SW 1271 (cell line): Measurements from ENCODE around the gene YKT6.

Source experiments
- DNase-seq, 2 experiments: peaks; one replicate each; lab custom pipeline; 2025; lab: John Stamatoyannopoulos, UW

YKT6 gene

DNA sequence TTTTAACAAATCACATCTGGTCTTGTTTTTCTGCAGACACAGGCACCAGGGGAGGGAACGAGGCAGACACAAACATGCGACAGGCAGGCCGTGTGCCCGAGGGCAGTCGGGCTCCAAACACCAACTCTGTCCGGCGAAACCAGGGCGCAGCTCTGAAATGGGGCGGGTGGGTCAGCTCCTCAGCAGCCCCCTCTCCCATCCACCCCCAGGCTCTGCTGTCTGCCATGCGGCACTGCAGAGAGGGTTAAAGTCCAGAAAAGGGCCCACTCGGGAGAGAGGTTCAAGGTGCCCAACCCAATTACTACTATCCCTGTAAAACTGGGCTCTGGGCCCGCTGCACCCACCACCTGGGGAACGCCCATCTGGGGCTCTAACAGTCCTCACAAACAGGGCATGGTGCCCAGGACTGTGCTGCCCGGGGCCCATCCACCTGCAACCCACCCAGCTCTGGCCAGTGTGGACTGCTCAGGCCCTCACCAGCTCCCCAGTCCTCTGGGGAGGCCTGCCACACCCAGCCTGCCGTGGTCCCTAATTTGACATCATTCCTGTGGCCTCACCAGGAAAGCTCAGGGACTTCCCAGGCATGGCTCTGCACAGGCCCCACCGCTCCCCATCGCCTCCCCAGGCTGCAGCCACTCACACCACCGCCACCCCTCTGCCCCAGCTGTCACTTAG, 18.7 kb downstream of the YKT6 start:
- DNase-seq, result no peak

DNA sequence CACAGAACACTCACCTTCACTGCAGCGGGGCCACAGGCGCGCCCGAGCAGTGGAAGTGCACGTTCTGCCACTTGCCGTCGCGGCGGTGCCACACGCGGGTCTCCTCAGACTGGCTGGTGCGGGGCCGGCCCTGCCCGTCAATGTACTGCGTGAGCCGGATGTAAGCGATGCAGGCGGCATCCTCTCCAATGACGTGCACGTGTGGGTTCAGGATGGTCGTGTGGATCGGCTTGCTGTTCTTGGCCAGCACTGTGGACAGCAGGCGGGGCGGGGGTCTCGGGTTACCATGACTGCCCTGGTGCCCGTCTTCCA, 19.2 kb downstream of the YKT6 start:
- DNase-seq, result no peak

DNA sequence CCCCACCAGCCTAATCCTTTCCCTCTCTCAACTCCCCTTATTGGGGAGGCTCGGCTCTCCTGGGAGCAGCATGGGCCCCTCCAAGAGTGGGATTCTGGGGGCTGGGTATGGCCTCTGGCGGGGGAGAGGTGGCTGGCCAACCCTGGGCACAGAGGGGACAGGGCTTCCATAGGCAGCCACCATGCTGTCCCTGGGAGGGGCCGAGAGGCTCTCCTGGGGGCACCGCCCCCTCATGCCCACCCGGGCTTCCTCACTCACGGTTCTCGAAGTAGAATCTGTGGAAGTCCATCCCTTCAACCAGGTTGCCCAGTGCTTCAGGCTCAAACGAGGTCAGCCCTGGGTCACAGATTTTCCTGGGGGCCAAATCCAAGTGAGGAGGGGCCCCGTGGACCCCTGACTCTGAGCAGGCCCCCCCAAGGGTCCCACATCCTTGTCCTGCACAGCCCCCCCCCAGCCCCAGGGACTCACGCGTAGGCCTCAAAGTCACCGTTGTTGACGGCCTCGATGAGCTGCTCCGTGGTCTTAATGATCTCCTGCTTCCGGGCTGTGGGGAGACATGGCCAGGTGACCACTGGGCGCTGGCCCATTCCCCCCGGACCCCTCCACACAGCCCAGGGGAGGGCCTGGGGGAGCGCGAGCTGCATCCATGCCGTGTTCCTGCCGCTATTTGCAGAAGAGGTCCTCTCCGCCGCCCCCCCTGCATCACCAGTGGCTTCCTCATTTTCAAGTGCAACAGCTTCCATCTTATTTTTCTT, 19.8 kb downstream of the YKT6 start:
- DNase-seq, result no peak

DNA sequence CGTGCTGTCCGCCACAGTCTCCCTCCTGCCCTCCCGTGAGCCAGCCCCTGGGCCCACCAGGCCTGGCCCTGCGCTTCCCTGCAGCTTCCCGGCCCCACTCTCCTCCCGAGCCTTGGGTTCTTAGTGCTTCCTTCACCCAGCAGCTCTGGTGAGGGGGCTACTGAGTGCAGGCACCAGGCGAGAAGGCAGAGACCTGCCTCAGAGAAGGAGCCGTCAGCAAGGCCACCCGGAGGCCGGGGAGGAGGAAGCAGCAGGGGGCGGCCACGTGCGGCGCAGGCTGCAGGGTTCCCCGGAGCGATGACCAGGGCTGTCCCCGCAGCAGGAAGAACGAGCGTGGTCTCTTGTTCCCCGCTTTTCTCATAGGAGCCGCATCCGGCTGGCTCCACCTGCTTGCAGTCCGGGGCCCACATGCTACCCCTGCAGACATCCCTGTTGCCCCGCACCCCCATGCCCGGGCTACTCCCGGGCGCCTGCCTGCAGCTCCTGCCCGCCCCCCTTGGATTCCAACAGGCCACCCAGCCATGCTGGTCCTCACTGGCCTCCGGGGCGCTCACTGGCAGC, 20.5 kb downstream of the YKT6 start:
- no peak for DNase-seq

DNA sequence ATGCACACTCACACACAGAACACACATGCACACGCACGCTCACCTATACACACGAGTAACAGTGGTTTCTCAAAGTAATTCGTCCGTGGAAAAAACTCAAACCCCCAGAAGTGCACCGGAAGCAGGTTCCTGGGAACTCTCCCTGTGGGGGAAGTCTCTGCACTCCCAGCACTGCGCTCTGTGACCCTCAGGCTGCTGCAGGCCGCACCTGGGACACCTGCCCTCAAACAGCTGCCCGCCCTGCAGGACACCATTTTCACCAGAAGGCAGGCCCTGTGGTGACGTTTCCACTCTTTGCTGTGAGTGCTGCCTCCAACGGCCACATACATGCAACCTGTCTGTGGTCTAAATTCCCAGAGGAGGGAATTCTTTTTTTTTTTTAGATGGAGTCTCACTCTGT, 21.3 kb downstream of the YKT6 start:
- DNase-seq, result no peak

DNA sequence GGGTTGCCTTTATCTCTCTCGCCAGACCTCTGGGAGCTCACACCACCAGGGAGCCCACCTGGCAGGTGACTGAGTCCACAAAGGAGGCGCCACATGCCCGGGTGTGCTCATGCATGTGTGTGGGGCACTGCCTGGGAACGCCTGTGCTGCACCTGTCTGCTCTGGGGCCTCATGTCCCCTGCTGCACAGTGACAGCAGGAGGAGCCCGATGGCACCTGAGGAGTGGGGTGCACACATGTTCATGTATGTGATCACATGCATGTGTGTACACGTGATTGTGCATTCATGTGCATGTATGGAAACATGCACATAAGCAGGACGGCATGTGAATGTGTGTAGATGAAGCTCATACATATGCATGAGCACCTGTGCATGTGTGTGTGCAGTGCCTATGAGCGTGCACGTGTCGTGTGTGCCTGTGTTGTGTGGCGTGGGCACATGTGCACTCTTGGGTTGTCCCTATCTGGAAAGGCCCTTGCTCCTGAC, 22.0 kb downstream of the YKT6 start:
- no peak for DNase-seq

DNA sequence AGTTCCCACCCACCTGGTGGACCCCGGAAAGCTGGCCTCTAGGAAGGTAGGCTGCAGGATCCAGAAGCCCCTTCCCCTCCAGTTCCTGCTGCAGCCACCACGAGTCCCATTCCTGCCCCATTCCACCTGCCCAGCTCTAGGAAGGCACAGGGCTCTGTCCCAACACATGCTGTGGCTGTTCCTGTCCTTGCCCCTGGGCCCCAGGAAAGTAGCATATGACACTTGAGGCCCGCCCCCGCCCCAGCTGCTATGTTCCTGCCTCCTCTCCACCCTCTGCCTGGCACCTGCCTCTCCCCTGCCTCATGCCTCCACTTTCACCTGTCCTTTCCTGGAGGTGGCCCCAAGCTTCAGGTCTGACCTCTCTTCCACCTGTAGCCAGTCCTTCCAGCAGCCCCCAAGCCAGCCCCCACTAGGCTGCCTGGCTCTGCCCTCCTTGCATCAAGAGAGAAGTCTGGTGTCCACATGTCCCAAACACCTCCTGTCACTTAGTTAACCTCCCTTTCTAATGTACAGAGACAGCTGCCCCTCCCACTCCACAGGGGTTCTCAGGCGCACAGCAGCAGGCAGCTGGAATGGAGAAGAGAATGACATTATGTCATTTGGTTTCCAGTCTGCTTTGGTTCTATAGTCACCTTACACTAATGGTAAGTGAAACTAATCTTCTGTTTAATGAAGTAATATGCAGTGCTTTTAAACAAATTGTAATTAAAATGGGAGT, 22.7 kb downstream of the YKT6 start:
- no peak for DNase-seq

DNA sequence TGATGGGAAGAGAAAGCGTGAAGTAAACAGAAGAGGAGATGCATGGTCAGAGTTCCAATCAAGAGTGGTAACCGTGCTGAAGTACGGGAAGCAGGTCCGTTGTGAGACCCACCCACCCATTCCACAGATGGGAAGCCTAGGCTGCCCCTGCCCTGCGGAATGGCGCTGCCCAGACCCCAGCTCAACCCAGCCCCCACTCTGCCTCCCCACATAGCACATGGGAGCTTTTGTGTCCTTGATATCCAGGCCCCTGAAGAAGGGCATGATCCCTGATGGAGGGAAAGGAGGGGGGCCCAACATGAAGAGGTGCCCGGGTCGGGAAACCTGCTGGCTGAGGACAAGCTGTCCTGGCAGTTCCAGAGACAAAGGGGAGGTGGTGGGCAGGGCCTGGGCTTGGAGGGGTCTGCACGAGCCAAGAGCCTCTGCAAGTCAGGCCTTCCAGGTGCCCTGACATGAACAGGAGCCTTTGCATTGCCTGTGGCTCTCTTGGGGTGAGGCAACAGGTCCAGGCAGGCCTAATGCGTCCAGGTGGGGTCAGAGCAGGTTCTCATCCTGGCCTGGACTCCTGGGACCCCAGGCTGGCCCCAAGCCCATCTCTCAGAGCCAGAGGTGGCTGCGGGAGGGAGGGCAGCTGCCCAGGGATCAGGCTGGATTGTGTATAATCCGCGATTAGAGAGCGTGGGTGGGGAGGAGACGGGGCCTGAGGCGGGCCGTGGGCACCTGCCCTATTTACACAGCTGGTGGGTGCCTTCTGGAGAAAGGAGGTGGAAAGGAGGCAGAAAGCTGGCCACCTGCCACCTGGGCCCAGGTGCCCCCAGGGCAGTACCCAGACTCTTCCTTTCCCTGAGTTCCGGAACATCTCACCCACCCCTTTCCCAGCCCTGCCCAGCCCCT, 23.5 kb downstream of the YKT6 start:
- DNase-seq, result no peak

DNA sequence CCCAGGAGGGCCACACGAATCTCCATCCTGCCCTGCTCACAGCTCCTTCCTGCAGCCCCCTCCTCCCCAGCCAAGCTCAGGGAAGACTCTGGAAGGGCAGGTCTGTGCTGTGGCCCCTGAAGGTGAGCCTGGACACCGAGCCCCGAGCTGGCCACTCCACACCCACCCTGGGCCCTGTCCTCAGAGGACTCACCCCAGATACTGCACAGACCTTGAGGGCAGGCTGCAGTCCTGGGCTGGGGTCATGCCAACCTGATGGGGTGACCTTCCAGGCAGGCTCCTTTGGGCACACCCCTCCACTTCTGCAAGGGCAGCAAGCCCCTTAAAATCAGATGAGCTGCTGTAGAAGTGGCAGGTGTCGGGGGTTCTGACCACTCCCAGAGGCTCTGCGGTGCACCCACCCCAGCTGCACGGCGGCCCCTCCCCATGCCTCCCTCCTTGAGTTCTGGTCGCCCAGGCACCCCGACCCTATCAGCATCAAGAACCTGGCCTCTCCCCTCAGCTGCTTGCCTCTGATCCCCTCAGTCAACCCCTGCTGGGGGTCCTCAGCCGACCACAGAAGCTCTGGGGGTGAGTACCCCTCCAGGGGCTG, 24.3 kb downstream of the YKT6 start:
- no peak for DNase-seq

DNA sequence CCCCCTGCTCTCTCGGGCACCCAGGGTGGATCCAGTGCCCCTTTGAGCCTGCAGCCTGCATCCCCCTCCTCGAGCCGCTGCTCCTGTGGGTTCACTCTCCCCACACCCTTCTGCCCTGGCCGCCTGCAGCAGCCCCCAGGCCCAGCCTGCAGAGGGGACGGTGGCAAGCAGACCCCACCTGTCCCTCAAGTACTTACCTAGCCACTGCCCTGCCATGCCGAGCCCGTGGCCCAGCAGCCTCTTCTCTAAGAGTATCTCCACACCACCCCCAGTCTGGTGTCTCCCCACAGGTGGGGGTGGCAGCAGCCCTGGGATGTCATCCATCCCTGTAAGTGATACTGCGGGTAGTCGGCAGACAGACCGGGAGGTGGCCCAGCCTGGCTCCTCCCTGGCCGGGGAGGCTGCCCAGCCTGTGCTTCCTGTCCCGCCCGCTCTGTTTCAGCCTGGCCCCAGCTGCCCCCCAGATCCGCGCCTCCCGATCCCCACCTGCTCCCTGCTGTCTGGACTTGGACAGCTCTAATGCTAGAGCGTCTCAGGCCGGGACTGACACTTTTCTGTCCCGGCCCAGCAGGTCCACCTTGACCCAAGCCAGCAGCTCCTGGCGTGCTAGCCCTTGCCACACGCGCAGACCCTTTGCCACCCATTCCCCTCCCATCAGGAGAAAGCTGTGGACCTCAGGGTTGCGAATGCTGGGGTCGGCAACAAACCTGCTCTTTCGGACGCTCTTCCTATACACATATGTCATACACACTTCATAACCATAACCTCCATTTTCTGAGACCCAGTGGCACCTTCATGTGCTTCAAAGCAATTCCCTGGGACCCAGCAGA, 25.0 kb downstream of the YKT6 start:
- no peak for DNase-seq

DNA sequence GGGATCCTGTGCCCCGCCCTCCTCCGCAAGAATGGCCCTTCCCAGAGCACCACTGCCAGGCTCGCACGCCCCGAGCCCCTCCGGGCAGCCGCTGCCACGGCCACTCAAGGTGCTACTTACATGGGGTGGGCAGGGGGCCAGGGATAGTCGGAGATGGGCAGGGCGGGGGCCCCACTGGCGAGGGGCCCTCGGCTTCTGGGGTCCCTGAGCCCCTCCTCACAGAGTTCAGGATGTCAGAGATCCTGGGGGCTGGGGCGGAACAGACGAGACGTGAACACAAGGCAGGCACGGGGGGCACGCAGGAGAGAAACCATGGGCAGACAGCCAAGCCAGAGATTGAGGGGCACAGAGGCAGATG, 25.6 kb downstream of the YKT6 start:
- no peak for DNase-seq

DNA sequence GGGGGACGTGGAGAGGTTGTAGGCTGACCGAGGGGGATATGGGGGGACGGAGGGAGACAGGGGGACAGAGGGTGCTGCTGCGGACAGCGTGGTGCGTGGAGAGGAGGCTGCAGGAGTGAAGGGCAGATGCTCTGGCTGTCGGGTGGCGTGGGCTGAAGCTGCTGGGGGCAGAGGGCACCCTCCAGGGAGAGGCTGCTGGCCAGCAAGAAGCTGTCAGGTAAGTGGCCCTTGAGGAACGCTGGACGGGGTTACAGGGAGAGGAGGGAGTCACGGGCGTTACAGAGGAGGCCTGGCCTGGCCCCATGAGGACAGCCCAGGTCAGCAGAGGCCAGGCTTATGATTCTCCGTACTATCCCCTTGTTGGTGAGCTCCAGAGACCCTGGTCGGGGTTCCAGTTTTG, 27.1 kb downstream of the YKT6 start:
- no peak for DNase-seq

DNA sequence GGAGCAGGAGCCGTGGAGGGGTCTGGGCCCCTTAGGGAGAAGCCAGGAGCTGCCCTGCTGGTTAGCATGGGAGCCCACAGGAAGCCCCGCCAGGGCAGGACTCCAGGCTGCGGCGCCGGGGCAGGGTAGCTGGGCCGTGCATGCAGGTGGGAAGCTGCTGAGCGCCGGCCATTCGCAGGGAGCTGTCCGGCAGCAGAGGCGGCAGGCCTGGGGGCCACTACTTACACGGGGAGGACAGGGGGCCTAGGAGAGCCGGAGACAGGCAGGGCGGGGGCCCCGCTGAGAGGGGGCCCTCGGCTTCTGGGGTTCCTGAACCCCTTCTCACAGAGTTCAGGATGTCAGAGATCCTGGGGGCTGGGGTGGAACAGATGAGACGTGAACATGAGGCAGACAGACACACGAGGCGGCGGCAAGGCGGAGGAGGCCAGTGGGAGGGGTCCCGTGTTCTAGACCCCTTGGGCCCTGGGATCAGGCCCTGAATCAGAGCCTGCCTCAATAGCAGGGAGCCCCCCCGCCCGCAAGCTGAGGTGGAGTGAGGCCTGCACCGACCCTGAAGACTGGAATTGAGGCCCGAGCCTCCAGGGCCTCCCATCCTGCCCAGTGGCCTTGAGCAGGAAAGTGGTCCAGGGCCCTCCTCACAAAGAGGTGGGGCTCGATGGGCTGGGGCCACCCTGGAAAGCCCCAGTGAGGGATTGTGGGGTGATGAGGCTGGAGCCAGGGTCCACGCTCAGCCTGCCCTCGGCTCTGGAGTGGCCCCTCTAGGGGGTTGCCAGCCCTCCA, 28.0 kb downstream of the YKT6 start:
- no peak for DNase-seq

DNA sequence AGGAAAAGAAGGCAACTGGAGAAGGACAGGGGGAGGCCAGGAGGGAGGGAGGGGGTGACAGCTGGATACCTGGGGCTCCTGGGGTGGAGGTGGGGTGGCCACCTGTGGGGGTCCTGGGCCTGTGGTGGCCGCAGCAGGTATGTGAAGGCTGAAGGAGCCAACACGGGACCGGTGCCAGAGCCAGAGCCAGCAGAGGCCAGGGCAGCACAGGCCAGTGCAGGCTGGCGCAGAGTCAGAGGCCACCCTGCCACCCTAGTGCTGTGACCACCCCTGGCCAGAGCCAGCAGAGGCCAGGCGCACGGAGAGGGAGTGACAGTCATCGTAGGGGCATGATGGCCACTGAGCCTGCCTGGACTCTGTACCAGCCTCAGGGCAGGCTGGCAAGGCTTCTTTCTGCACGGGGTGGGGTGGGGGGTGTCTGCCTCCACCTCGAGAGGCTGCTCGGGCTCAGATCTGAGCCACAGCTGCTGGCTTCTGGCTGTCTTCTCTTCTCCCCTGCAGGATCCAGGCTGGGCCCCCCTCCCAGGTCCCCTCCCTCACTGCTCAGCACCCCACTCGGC, 28.8 kb downstream of the YKT6 start:
- DNase-seq, result no peak

DNA sequence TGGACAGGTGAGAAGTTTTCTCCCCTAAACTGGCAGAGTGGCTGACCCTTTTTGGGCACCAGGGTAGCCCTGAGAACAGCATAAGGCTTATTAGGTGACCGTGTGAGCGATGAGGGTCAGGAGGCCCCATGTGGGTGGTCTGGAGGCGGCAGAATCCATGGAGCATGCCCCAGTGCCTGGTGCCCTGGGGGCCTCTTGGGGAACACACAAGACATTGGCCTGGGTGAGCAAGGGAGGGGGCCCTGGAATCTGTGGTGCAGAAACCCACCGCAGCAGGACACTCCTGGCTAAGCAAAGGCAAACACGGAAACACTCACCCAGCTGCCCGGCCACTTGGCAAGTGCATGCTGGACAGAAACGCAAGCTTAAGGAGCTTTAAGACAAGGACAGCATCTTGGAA, 29.5 kb downstream of the YKT6 start:
- no peak for DNase-seq

DNA sequence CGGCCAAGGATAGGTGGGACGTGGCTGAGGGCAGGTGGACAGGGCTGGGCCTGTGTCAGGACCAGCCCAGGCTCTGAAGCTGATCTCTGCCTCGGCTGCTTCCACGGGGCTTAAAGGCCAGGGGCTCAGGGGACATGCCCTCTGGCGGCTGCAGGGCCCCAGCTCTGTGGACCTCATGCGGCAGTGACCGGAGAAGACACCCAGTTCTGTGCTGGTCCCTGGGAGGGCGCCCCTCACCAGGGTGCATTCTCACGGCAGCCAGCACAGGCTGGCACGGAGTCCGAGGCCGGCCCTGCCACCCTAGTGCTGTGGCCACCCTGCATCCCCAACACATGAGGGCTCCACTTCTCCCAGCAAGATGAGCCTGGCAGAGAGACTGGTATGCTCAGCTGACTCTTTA, 30.3 kb downstream of the YKT6 start:
- no peak for DNase-seq

DNA sequence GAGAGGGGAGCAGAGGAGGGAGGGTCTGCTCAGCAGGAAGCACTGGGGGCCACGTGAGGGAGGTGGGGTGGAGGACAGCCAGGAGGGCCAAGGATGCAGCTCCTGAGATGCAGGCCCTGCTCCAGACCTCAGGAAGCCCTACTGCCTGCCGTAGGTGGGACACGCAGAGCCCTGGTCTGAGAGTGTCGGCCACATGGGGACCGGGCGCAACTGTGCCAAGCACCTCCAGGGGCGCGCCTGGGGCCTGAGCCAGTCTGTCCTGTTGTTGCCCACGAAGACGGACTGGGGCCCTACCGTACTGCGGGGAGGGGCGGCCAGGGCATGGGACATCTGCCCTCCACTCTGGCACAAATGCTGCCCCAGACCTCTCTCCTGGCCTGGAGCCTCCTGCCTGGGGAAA, 31.6 kb downstream of the YKT6 start:
- DNase-seq, result no peak

DNA sequence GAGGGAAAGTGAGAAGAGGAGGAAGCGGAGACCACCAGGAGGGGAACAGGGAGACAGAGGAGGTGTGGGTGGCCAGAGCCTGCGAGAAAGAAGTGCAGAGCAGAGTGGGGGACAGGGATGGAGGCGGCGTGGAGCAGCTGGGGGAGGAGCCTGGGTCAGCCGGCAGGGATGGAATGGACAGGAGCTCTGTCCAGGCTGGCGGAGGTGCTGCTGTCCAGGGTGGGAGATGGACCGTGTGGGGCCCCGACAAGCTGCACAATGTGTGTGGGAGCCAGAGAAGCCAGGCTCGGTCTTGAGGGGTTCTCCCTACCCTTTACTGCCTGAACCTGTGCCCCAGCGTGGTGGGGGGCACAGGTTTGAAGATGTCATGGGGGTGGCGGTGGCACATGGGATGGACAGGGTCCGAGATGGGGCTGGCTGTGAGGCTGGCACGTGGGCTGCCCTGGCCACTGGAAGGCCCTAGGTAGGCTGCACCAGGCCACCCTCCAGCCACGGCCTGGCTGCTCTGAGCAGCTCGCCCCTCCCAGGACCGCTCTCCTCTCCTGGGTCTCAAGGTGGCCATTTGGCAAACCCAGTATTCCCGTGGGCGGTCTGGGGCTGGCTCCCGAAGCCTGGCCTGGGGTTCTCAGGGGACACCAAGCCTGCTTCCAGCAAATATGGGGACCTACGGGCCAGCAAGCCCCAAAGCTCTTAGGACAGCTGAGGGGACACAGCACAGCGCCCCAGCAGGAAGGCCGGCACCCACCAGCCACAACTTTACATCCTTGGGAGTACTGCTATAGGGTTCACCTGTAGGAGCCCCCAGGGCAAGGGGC, 32.3 kb downstream of the YKT6 start:
- DNase-seq, result no peak

DNA sequence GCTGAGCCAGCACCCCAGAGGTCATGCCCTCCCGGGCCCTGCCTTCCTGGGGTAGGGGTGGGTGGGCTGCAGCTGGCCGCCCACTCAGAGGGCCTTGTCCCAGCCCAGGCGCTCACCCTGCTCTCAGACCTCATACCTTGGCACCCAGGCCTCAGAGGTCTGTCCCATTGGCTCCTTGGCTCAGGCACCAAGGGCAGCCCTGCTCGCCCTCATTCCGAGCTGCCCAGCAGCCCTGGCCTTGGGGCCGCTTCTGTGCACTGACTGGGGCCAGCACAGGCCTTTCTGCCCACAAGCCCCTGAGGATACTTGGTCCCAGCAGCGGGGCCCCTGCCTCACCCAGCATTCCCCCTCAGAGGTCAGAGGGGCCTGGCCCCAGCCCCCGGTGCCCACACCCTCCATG, 34.3 kb downstream of the YKT6 start:
- DNase-seq, result no peak
